Adrenal gland (tissue), 12 donors: Measurements from ENCODE around the gene DDAH2. TPM values are rescaled to one million over a fixed set of nuclear protein-coding genes. Genes with fewer than 3 reads are reported as not detected.
A peak's percentile ranks its signal among the peaks of the same experiment; 100 is the strongest.

Experiments
- DNase-seq, 7 donors: peaks; one replicate each; pipeline ENCODE4 v3.0.0-alpha.2; 2019 to 2020
- H3K27ac ChIP-seq, 5 donors: fragments of 200-600 bp; sonication (generic) in 4 of 5; 1 replicate in 3 of 5; 2 replicates in 2 of 5; pipeline versions ENCODE4 v1.5.1 to v1.8.0; 2016 to 2020; ENCODE audit warnings: mild to moderate bottlenecking in 1 of 5
- H3K27me3 ChIP-seq: fragments of 200-600 bp; 2 replicates; pipeline ENCODE4 v1.8.0; 2021
- H3K36me3 ChIP-seq, 2 donors: fragments of 200-600 bp; replicated peaks in 1 of 2; 1 replicate in 1 of 2; 2 replicates in 1 of 2; pipeline versions ENCODE4 v1.5.1 to v1.8.0; 2018 to 2022
- H3K4me1 ChIP-seq, 2 donors: fragments of 200-600 bp; replicated peaks in 1 of 2; 1 replicate in 1 of 2; 2 replicates in 1 of 2; pipeline versions ENCODE4 v1.5.1 to v1.8.0; 2018 to 2021
- H3K4me3 ChIP-seq, 4 donors: fragments of 200-600 bp; sonication (generic) in 3 of 4; one replicate each; pipeline ENCODE4 v1.5.1; 2016 to 2018
- H3K9me3 ChIP-seq, 3 donors: fragments of 200-600 bp; sonication (generic) in 1 of 3; replicated peaks in 1 of 3; 1 replicate in 2 of 3; 2 replicates in 1 of 3; pipeline versions ENCODE4 v1.5.1 to v1.8.0; 2016 to 2021
- CTCF ChIP-seq, 6 experiments: fragments of 450-650 bp in 4 of 6; fragments of 200-600 bp in 2 of 6; sonication (generic) in 1 of 6; IDR thresholded peaks; 1 replicate in 5 of 6; 2 replicates in 1 of 6; pipeline versions ENCODE4 v1.5.1 to v1.8.0; 2016 to 2021; ENCODE audit warnings: antibody characterized with exemption in 6 of 6, mild to moderate bottlenecking in 2 of 6, moderate library complexity in 1 of 6
- POLR2A ChIP-seq, 2 donors: fragments of 450-650 bp; IDR thresholded peaks; one replicate each; pipeline ENCODE4 v1.6.1; 2017; ENCODE audit warnings: antibody characterized with exemption in 2 of 2, mild to moderate bottlenecking in 2 of 2, moderate library complexity in 1 of 2
- WGBS, 4 donors: extraction: QIAGEN DNeasy Blood & Tissue Kit in 2 of 4; methylation state at CpG; one replicate each; pipeline versions ENCODE4 v1.1.5 to v1.1.7; 2013 to 2017; 5-methylcytosine and 5-hydroxymethylcytosine counted together
- intact Hi-C, 2 donors: fragments of 100-400 bp; cut with DNase I; formaldehyde crosslinking; loops; one replicate each; pipeline versions ENCODE4 v1.14.1 to v1.15.0; 2022 to 2023
- polyA plus RNA-seq, 3 donors: library from polyadenylated mRNA; stranded (reverse); fragments of 200-250 nt in 2 of 3; fragments of 350-450 nt in 1 of 3; fragmentation: Illumina TruSeq in 1 of 3; extraction: RNeasy Lipid Tissue Mini Kit (QIAGEN cat#74804) in 1 of 3; gene quantifications; one replicate each; pipeline ENCODE4 v1.2.3, GENCODE V29; 2013 to 2014
- total RNA-seq, 9 donors: library from RNA; depleted of rRNA in 4 of 9; stranded (reverse); fragments of >200 nt in 4 of 9; fragments of 120-200 nt in 1 of 9; fragmentation: NEBNext Ultra II Directional in 1 of 9; extraction: Animal tissue kit (Norgen Biotek cat#: 25700) in 1 of 9; gene quantifications; one replicate each; pipeline versions ENCODE4 v1.1.0 to v1.2.4, GENCODE V29; 2013 to 2023
- donor health status: healthy with polysubstance abuse.
- donor health status: Bipolar disorder and iron deficiency.
- donor health status: DM: yes; HTN: yes; CAD: no.
- donor health status: DM: no; HTN: no; CAD: no.
- donor health status: DM: no; HTN: no; CAD: no.
- donor health status: DM: yes; HTN: yes; CAD: no.

The DDAH2 gene
- total and polyA plus RNA-seq, 12 donors: 6.4 to 202 (median 33.1) TPM

- Histone ChIP-seq H3K27me3 (no peaks in the 10 kb centered on the region), H3K9me3 (no peaks in the 10 kb centered on the region), H3K36me3 (peaks cover 0 to 37% of the 10 kb centered on the region in 2 donors), H3K4me1 (peaks cover 14 to 66% of the 10 kb centered on the region in 2 donors), H3K4me3 (no peak overlapping the region), H3K27ac (peak overlapping the region in 3 of 5 donors; percentile 58 to 93 (median 86))
- TF ChIP-seq CTCF (IDR thresholded peaks at IDR 0.05): no peak
- no peak for TF ChIP-seq POLR2A (IDR thresholded peaks at IDR 0.05)
- no peak for DNase-seq
- intact Hi-C loops: loop anchor here in 1 of 2 donors (10.0 kb wide), 1 partner anchor 1684 kb away; the partner anchor contains the start of genes CUTA and PHF1
- 91 to 93% (median 92%) methylated on average over 10 to 11 of the region's 11 CpGs for WGBS, 4 donors
Observed at GRCh38 chr6:31730631-31731086, 1.6 kb upstream of the DDAH2 start.

- intact Hi-C loops: loop anchor here in 1 of 2 donors (10.0 kb wide), 1 partner anchor 1685 kb away; the partner anchor contains the start of genes CUTA and PHF1
- Histone ChIP-seq H3K27me3 (no peaks in the 10 kb centered on the region), H3K9me3 (no peaks in the 10 kb centered on the region), H3K4me3 (peak overlapping the region in 3 of 4 donors; percentile 43 to 78 (median 51)), H3K36me3 (peaks cover 0 to 37% of the 10 kb centered on the region in 2 donors), H3K4me1 (peaks cover 14 to 66% of the 10 kb centered on the region in 2 donors), H3K27ac (peak overlapping the region; percentile 50 to 93 (median 61))
- DNase-seq: peak; percentile 64 to 88 (median 83)
- 4 to 6% (median 4%) methylated on average over 23 to 46 of the region's 46 CpGs for WGBS, 4 donors
- TF ChIP-seq POLR2A (IDR thresholded peaks at IDR 0.05) (no peak), CTCF (IDR thresholded peaks at IDR 0.05) (no peak)
Observed at GRCh38 chr6:31729979-31730630, 1.0 kb upstream of the DDAH2 start.

DNA sequence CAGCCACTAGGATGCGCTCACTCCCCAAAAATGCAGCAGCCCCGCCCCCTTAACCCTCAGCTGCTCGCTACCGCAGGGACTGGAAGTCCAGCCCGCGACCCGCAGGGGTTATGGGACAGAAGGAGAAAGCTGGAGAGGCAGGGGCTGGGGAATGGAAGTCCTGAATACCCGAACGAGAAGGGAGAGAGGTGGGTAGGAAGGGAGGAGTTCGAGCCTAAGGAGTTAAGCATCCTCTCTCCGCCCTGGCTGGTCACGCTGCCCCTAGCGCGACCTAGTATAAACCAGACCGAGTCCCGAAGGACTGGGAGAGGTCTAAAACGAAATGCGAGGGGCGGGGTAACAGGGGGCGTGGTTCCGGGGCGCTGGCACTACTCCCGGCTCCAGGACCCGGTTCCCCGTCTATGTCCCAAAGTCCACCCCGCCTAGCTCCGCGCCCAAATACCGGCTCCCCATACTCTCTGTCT, 448 bp upstream of the DDAH2 start:
- Histone ChIP-seq H3K36me3 (peaks cover 0 to 37% of the 10 kb centered on the region in 2 donors), H3K4me3 (peak overlapping the region in 3 of 4 donors; percentile 43 to 78 (median 51)), H3K27me3 (no peaks in the 10 kb centered on the region), H3K9me3 (no peaks in the 10 kb centered on the region), H3K27ac (peak overlapping the region; percentile 50 to 93 (median 61)), H3K4me1 (peaks cover 11 to 62% of the 10 kb centered on the region in 2 donors)
- WGBS, 4 donors: 0% methylated on average over 13 to 29 of the region's 29 CpGs
- peak; percentile 26 to 81 (median 64) for TF ChIP-seq CTCF (IDR thresholded peaks at IDR 0.05)
- peak; percentile 21 to 45 for TF ChIP-seq POLR2A (IDR thresholded peaks at IDR 0.05)
- intact Hi-C loops: no loop called here
- DNase-seq: peak; percentile 86 to 95 (median 90)
